HL-60 (cell line): ENCODE measurements around the gene TMEM236.

Source experiments
- DNase-seq, 2 experiments: peaks; one replicate each; pipeline ENCODE4 v3.0.0-alpha.2; 2010 to 2020; ENCODE audit warnings: low read depth in 1 of 2, low spot score in 1 of 2
- H3K27ac ChIP-seq: fragments of 250-450 bp; sonication (Bioruptor Pico); replicated peaks from 2 replicates; pipeline ENCODE4 v1.5.1; 2020; ENCODE audit warnings: mild to moderate bottlenecking, moderate library complexity
- H3K27me3 ChIP-seq: fragments of 250-450 bp; sonication (Bioruptor Pico); 2 replicates; pipeline ENCODE4 v1.5.1; 2021; ENCODE audit warnings: mild to moderate bottlenecking, moderate library complexity; ENCODE audit not compliant: insufficient read depth, poor library complexity, severe bottlenecking
- H3K4me3 ChIP-seq: replicated peaks from 2 replicates; pipeline ENCODE4 v1.5.1; 2011; ENCODE audit warnings: mild to moderate bottlenecking, control low read depth, low read length; ENCODE audit not compliant: insufficient read depth
- GABPA ChIP-seq: IDR thresholded peaks from 2 replicates; pipeline ENCODE4 v1.6.1; 2012; ENCODE audit warnings: low read depth
- POLR2AphosphoS5 ChIP-seq: IDR thresholded peaks from 2 replicates; pipeline ENCODE4 v1.6.1; 2012; ENCODE audit warnings: low read depth
- SPI1 ChIP-seq: IDR thresholded peaks from 2 replicates; pipeline ENCODE4 v1.6.1; 2012; ENCODE audit warnings: low read depth, mild to moderate bottlenecking, borderline replicate concordance
- TF ChIP-seq, protein P1 (sequence below): IDR thresholded peaks from 2 replicates; pipeline ENCODE4 v1.6.1; 2012; ENCODE audit warnings: low read depth; ENCODE audit not compliant: insufficient replicate concordance
- TF ChIP-seq, protein P2 (sequence below): IDR thresholded peaks from one replicate; pipeline ENCODE4 v1.5.1; 2011; ENCODE audit warnings: low read length, control low read depth, inconsistent platforms; ENCODE audit not compliant: insufficient read depth

The TMEM236 gene

DNA sequence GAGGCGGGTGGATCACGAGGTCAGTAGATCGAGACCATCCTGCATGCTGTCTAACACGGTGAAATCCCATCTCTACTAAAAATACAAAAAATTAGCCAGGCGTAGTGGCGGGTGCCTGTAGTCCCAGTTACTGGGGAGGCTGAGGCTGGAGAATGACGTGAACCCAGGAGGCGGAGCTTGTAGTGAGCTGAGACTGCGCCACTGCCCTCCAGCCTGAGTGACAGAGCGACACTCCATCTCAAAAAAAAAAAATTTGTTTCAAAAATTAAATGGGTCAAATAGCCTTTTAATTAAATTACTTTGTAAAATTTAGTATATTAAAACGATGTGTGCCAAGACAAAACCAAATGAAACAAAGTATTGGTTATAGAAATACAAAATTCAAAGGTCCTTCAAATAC, 50.3 kb downstream of the TMEM236 start:
- TF ChIP-seq, protein P1, sequence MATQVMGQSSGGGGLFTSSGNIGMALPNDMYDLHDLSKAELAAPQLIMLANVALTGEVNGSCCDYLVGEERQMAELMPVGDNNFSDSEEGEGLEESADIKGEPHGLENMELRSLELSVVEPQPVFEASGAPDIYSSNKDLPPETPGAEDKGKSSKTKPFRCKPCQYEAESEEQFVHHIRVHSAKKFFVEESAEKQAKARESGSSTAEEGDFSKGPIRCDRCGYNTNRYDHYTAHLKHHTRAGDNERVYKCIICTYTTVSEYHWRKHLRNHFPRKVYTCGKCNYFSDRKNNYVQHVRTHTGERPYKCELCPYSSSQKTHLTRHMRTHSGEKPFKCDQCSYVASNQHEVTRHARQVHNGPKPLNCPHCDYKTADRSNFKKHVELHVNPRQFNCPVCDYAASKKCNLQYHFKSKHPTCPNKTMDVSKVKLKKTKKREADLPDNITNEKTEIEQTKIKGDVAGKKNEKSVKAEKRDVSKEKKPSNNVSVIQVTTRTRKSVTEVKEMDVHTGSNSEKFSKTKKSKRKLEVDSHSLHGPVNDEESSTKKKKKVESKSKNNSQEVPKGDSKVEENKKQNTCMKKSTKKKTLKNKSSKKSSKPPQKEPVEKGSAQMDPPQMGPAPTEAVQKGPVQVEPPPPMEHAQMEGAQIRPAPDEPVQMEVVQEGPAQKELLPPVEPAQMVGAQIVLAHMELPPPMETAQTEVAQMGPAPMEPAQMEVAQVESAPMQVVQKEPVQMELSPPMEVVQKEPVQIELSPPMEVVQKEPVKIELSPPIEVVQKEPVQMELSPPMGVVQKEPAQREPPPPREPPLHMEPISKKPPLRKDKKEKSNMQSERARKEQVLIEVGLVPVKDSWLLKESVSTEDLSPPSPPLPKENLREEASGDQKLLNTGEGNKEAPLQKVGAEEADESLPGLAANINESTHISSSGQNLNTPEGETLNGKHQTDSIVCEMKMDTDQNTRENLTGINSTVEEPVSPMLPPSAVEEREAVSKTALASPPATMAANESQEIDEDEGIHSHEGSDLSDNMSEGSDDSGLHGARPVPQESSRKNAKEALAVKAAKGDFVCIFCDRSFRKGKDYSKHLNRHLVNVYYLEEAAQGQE: no peak
- TF ChIP-seq, protein P2, sequence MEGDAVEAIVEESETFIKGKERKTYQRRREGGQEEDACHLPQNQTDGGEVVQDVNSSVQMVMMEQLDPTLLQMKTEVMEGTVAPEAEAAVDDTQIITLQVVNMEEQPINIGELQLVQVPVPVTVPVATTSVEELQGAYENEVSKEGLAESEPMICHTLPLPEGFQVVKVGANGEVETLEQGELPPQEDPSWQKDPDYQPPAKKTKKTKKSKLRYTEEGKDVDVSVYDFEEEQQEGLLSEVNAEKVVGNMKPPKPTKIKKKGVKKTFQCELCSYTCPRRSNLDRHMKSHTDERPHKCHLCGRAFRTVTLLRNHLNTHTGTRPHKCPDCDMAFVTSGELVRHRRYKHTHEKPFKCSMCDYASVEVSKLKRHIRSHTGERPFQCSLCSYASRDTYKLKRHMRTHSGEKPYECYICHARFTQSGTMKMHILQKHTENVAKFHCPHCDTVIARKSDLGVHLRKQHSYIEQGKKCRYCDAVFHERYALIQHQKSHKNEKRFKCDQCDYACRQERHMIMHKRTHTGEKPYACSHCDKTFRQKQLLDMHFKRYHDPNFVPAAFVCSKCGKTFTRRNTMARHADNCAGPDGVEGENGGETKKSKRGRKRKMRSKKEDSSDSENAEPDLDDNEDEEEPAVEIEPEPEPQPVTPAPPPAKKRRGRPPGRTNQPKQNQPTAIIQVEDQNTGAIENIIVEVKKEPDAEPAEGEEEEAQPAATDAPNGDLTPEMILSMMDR: no peak
- TF ChIP-seq GABPA: no peak
- no peak for TF ChIP-seq SPI1
- TF ChIP-seq POLR2AphosphoS5: no peak
- Histone ChIP-seq H3K4me3 (no peak overlapping the region), H3K27me3 (no peaks in the 10 kb centered on the region), H3K27ac (no peak overlapping the region)
- DNase-seq: no peak

DNA sequence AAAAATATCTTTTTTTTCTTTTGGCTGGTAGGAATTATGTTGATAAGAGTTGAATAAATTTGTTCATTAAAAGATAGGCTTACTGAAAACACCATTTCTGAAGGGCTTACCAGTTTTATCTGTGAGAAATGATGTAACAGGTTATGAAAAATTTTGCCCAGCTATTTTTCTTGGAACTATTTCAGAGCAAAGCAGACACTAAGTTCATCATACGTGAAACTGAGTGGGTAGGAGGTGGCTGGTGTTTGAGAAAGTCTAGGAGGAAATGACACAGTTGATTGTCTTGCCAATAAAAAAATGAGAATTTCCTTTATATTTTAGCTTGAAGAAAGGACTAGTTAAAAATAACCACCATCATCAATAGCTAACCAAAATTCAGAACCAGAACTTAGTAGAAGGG, 51.0 kb downstream of the TMEM236 start:
- H3K4me3 ChIP-seq: no peak overlapping the region
- no peak for DNase-seq
- H3K27ac ChIP-seq: no peak overlapping the region
- TF ChIP-seq, protein P2: no peak
- TF ChIP-seq POLR2AphosphoS5 (no peak), SPI1 (no peak), GABPA (no peak)
- TF ChIP-seq, protein P1: no peak
- no peaks in the 10 kb centered on the region for H3K27me3 ChIP-seq

DNA sequence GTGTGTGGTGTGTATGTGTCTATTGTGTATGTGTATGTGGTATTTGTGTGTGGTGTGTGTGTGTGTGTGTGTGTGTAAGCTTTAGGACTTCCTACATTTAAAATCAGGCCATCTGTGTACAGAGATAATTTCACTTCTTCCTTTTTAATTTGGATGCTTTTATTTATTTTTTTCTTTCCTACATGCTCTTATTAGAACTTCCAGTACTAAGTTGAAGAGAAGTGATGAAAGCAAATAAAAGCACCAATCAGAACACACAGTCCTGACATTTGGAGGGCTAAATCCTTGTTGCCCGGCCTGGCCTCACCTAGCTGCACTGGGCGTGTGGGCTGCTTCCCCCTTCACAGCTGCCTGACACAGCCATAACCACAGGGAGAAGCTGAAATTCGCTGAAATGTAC, 53.3 kb downstream of the TMEM236 start:
- no peak for DNase-seq
- Histone ChIP-seq H3K27me3 (no peaks in the 10 kb centered on the region), H3K4me3 (no peak overlapping the region), H3K27ac (no peak overlapping the region)
- TF ChIP-seq POLR2AphosphoS5 (no peak), GABPA (no peak), SPI1 (no peak)
- TF ChIP-seq, protein P1: no peak
- TF ChIP-seq, protein P2: no peak
